Measurements from ENCODE around the gene OBP2A.
"Not testable (repeated sequence)": the region's sequence is repeated elsewhere in the genome, so short reads cannot be mapped to it uniquely, and the experiment has no call there.

OBP2A gene

DNA sequence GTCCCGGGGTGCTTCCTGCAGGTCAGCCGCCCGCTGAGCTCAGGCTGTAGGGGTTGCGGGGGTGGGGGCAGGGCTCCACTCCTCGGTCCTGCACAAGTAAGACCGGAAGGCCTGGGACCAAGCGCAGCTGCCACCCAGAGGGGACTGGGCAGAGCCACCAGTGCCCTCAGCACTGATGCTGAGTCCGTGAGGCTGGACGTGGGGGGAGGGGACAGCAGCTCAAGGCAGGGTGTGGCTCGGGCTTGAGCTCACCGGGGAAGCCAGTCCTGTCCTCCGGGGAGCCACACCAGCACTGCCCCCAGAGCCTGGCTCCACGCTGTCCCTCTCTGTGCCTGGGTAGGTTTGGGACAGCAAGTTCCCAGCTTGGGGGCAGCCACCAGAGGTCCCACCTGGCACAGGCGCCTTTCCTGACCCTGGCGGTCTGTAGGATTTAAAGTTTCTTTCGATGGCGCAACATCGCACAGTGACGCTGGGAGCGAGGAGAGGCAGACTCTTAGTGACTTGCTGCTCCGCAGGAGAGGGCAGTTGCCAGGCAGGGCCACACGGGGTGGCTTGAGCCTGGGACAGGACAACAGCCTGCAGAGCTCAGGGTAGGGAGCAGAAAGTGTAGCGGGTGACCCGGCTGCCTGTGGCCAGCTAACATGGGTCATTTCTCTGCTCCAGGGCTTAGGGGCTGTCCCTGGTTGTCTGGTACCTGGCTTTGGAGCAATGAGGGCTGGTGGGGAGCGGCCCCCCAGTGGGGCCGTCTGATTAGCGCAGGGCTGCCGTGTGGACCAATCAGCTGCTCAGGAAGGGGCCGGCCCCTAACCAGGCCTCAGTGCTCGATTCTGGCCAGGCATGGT is 19.0 kb upstream of the OBP2A start:
- DNase-seq (ENCODE audit: low read depth) = no peak

DNA sequence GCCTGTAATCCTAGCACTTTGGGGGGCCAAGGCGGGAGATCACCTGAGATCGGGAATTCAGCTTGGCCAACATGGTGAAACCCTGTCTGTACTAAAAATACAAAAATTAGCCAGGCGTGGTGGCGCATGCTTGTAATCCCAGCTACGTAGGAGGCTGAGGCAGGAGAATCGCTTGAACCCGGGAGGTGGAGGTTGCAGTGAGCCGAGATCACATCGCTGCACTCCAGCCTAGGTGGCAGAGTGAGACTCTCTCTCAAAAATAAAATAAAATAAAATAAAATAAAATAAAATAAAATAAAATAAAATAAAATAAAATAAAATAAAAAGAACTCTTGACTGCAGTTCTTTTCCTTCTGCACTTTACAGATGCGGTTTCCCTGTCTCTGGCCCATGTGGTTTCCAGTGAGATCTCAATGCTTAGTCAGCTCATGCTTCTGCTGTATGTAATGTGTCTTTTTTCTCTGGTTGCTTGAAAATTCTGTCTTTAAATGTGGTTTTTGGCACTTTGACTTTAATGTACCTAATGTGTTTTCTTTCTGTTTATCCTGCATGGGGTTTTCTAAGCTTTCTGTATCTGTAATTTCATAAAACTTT is 17.0 kb upstream of the OBP2A start:
- DNase-seq (ENCODE audit: low read depth) = not testable (repeated sequence)

DNA sequence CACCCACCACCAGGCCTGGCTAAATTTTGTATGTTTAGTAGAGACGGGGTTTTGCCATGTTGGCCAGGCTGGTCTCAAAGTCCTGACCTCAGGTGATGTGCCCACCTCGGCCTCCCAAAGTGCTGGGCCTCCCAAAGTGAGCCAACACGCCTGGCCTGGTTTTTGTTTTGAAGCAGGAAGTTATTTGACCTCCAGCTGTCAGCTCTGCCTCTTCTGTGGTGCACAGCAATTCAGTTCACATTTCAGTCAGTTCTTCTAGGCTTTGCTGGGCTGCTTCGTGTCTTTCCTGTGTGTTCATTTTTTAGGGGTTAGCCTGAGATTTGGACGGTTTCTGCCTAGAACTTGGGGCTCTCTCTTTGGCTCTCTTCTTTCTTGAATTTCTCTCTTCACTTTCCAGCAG is 15.8 kb upstream of the OBP2A start:
- DNase-seq (ENCODE audit: low read depth) = no peak

DNA sequence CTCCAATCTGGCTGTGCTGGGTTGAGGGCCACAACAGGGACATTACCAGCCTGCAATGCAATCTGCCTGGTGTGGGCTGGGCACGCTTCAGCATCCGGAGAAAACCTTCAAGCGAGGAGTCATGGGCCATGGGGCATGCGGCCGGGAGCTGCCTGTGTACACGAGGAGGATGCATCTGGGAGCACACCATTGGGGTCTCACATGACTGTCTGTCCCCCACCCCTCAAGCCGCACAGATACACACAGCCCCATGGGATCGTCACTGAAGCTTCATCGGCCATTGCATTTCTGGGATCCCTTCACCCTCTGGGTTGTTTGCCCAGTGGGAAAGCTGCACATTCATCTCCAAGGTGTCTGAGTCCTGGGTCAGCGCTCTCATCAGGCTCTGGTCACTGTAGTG is 14.8 kb upstream of the OBP2A start:
- no peak for DNase-seq (ENCODE audit: low read depth)

DNA sequence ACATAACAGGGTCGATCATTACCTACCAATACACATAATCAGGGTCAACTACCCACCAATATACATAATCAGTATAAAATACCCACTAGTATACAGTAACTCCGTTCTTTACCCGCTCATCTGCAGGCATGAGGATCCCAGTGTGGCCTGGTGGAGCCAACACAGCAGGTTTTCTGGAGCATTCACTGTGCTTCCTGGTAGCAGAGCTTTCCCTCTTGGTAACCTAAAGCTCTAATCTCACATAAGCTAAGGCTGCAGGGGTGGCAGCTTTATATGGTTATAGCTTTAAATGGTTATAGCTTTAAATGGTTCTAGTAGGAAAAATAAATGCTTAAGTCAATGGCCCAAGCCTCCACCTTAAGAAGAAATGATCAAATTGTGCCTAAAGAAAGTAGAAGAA is 12.8 kb upstream of the OBP2A start:
- DNase-seq (ENCODE audit: low read depth) = no peak

DNA sequence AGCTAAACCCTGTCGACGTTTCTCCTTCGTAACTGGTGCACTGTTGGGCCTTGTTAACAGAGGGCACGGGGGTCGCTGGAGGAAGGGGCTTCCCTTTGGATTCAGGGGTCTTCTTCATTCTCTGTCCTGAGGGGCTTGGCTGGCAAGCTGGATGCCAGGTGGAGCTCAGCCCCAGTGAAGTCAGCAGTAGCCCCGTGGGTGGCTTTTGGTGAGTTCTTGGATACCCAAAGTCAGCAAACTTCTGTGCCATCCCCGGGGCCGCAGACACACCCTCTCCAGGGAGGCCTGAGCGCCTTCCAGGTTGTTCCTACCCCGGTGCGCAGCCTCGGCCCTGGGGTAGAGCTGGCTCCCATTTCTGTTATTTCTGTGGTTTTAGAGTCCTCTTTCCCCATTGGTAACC is 12.3 kb upstream of the OBP2A start:
- no peak for DNase-seq (ENCODE audit: low read depth)

DNA sequence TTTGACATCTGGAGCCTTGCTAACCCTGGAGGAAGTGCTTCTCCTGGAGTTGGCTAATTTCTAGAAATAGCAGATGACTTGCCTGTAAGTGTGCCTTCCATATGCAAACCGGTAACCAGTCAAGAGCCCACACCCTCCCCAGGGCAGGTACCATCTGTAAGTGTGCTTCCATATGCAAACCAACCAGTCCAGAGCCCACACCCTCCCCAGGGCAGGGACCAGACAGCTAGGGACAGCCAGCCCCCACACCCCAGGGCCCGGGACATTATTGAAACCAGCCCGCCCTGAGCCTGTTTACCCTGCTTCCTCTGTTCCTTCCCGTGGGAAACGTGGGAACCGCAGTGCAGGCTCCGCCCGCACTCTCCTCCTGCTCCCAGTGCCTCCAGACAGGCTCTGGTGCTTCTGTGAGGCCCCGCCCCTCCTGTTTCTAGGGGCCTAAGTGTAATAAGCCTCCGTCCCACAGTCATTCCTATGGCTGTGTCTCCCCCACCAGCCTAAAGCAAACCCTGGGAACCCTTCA is 11.7 kb upstream of the OBP2A start:
- peak; percentile 91 for DNase-seq (ENCODE audit: low read depth)

DNA sequence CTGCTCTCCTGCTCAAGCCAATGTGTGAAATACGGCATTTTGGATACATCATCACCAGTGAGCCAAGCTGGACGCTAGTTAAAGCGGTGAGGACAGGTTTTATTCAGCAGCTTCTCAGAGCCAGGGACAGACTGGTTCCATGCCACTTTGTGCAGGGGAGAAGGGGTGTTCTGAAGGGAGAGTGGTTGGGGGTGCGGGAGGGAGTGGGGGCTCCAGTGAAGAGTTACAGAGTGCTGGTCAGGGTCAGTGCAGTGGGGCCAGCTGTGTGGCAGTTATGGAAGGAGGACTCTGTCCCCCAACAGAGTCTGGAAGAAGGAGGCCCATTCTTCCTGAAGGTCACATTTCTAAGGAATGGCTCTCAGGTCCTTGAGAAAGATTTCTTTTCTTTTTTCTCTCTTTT is 11.1 kb upstream of the OBP2A start:
- DNase-seq (ENCODE audit: low read depth) = not testable (repeated sequence)

DNA sequence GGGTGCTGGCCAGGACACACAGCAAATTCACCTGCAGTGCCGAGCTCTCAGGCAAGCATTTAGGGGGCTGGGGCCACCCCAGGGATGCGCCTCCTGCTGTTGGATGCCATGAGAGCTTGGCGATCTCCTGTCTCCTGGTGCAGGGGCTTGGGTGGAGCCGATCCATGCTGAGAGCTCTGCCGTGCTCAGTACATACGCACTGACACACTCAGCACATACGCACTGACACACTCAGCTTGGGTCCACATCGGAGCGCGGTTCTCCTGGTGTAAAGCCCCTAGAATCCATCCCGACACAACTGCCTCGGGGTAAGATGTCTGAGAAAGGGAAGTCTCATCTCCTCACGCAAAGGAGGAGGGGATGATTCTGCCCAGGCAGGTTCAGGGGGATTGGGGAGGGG is 10.3 kb upstream of the OBP2A start:
- peak; percentile 23 for DNase-seq (ENCODE audit: low read depth)

DNA sequence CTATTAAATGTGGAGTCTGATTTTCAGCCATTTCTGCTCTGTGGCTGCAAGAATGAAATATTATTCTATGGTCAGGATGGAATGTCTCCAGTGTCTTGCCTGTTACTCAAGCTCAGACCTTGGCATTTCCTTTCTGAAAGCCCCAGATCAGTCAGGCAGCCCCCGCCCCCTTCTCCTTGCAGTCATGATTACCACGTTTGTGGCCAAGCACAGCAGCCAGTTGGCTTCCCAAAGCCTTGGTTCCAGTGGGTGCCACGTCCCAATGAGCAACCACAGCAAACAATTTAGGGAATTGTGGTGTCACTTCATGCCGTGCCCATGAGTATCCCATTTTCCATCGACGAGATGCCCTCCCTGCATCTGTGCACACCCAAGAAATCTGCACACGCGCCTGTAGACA is 9.7 kb upstream of the OBP2A start:
- DNase-seq (ENCODE audit: low read depth) = peak; percentile 98

DNA sequence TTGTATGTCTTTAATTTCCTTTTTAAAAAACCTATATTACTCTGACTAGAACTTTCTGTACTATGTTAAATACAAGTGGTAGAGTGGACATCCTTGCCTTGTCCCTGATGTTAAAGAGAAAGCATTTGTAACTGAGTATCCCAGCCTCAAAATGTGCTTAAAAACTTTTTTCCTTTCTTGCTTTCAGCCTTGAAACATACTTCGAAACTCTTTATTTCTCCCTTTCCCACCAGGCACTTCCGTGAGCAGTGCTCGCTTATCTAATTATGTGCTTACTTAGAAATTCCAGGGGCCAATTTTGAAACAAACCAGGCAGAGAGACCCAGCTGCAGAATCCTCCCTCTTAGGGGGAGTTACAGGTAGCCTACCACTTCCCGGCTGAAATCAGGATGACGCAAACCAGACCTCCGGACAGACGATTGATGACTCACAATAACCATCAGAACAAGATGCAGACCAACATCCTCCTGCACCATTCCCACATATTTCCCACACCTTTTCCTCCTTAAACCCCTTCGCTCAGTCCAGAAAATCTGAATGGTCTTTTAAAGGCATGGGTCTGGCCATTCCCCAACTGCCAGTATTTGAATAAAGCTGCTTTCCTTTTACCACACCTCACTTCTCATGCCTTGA is 2.5 kb upstream of the OBP2A start:
- DNase-seq (ENCODE audit: low read depth) = peak; percentile 98

DNA sequence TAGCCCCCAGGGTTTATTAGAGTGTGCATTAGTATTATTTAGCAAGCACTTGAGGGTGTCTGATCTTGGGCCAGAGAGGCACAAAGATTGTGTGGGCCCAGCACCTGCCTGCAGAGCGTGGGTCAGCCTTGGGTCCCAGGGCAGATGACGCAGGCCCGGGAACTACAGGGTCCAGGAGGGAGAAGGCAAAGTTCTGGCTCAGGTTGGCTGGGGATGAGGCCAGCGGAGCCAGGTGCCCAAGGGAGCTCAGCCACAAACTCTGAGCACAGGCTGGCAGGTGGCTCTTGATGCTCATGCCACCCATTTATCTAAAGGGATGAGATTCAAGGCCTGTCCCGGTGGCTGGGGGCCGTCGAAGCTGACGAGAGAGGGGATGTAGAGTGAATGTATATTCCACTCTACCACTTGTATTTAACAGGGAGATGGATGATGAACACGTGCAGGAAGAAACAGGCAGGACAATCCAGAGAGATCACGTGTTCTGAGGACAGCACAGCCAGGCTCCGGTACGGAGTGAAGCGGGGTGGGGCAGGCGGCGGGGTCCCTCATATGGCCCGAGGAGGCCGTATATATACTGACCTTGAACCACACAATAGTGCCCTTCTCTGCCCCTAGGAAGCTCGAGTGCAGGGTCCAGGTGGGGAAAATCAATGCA is 818 bp upstream of the OBP2A start:
- no peak for DNase-seq (ENCODE audit: low read depth)

DNA sequence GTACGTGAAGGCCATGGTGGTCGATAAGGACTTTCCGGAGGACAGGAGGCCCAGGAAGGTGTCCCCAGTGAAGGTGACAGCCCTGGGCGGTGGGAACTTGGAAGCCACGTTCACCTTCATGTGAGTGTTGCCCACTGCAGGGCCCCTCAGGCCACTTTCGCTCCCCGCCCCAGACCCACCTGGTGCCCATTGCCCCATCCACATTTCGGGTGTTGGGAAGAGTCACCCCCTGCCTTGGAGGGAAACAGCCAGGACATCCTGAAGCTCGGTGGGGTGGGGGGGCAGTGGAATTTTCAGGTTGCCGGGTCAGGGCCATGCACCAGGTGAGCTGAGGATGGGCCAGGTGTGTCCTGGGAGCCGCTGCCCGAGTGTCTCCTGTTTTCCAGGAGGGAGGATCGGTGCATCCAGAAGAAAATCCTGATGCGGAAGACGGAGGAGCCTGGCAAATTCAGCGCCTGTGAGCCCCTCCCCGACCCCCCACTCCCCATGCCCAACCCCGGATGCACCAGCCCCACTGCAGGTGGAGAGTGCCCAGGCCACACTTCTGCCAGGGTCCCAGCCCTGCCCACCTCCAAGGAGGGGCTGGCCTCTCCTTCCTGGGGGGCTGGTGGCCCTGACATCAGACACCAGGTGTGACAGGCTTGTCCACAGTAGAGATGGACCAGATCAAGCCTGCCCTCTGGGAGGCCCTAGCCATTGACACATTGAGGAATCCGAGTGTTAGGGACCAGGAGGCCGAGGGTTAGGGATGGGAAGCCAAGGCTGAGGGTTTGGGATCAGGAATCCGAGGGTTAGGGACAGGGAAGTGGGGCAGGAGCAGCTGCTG is 1.1 kb downstream of the OBP2A start:
- not testable (repeated sequence) for DNase-seq (ENCODE audit: low read depth)

DNA sequence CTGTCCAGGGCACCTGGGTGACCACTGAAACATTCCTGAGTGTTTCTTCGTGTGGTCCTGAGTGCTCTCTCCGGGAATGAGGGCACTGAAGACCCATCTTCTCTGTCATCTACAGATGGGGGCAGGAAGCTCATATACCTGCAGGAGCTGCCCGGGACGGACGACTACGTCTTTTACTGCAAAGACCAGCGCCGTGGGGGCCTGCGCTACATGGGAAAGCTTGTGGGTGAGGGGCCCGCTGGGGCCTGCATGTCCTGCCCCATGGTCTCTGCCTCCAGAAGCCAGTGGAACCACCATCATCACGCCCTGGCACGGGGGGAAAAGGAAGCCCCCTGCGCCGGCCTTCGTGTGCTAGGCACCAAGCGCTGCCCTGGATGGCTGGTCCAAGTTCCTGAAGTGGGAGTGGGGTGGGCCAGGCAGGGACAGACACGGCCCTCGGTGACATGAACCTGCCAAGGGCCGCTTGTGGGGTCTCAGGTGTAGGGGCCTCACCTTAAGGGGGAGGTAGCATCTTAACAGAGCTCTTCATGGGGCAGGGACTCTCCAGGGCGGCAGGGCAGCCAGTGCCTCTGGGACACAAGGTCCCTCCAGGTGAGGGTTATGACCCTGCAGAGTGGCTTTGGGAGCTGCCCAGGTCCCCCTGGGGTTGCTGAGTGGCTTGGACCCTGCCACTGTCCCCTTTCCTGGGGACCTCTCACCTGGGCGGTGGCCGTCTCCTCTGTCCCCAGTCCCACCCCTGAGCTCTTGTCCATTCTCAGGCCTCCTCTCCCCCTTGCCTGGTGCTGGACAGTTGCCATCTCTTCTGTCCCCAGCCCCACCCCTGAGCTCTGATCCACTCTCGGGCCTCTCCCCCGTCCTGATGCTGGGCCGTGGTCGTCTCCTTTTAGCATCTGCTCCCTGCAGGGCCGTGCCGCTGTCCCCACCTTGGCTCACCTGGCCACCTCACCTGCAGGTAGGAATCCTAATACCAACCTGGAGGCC is 2.1 kb downstream of the OBP2A start:
- DNase-seq (ENCODE audit: low read depth) = no peak

DNA sequence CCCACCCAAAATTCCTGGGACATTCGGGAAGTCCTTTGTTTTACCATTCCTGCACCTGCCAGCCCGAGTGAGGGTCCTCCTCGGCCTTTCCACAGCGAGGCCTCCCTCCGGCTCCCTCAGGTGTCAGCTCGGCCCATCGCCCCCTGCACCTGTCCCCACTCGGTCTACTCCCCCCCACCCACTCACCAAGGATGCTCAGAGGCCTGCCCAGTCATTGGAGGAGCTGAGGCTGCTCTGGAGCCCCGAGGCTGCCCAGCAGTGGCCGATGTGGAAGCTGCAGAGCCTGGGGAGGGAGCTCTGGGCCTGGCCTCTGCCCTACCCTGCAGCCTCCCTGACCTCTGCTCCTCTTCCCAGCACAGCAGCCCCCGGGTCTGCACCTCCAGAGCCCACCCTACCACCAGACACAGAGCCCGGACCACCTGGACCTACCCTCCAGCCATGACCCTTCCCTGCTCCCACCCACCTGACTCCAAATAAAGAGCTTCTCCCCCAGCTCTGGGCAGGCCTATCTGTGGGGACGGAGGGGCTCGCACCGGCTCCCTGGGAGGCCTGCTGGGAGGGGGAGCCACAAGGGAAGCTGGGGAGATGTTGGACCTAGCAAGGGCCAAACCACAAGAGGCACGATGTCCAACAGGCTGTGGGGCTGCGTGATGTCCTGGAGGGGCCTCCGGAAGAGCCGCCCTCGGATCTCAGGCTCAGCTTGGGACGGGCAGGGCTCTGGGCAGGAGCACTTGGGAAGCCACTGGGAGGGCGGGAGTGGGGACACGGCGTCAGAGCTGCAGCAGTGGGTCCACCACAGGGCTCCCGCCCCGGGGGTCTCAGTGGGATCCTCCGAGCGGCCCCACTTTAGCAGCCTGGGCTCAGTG is 3.8 kb downstream of the OBP2A start:
- not testable (repeated sequence) for DNase-seq (ENCODE audit: low read depth)

DNA sequence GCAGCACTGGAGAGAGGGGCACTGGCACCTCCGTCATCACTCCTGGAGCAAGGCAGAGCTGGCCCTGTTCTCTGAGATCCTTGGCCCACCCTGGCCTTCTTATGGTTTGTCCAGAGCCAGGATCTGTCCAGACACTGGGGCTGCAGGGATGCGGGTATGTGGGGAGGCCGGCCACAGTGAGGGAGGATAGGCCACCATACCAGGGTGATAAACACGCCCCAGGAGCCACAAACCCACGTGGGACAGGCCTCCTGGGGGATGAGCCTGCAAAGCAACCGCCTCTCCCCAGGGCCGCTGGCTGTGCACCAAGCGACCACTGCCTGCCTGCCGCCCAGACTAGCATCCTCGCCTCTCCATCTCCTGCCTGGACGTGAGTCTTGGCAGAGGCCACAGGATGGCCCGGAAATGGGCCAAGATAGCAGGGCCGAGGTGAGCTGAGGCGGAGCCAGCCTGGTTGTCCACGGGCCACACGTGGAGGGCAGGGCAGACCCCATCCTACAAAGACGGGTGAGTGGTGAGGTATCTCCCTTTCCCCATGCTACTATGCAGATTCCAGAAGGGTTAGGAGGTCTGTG is 4.5 kb downstream of the OBP2A start:
- DNase-seq (ENCODE audit: low read depth) = no peak

DNA sequence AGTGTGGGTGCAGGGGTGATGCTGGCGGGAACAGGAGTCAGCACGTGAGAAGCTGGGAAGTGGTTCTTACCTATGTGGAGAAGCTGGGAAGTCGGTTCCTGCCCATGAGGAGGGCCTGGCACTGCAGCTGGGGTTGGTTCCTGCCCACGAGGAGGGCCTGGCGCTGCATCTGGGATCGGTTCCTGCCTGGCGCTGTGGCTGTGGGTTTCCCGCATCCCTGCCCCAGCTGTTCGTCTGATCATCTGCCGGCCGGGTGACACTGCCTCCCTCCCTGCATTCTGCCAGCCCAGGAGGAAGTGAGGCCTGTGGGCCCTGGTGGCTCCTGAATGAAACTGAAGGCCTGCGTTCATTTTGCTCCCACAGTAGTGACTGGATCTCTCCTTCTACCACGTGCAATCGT is 5.1 kb downstream of the OBP2A start:
- no peak for DNase-seq (ENCODE audit: low read depth)

DNA sequence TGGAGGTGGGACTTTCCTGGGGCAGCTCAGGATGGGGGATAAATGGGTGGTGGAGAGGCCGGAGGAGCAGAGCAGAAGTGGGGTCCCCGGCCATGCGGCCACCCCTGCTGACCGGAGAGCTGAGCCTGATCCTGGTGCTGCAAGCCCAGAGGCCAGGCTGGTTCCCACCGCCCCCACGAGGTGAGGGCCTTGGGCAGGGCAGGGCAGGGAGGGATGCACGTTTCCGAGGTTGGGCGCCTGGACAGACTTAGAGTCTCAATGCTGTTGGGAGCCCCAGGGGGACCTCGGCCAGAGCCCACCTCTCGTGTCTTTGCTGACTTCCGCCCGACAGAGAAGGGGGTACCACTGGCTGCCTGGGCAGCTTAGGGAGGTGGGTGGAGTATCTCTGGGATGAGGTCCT is 5.5 kb downstream of the OBP2A start:
- no peak for DNase-seq (ENCODE audit: low read depth)

Data from amniotic epithelial cell (primary cell).